M059J (cell line): Measurements from ENCODE around the gene ALAD. TPM values are rescaled to one million over a fixed set of nuclear protein-coding genes. Genes with fewer than 3 reads are reported as not detected.
"Not testable (repeated sequence)": the region's sequence is repeated elsewhere in the genome, so short reads cannot be mapped to it uniquely, and the experiment has no call there.

Experiments used
- DNase-seq: peaks from one replicate; pipeline ENCODE4 v3.0.0-alpha.2; 2012; ENCODE audit warnings: low read depth
- total RNA-seq: library from RNA; depleted of rRNA; stranded (reverse); fragments of >200 nt; shearing (Covaris generic); gene quantifications from 2 replicates; pipeline ENCODE4 v1.2.3, GENCODE V29; 2014

ALAD gene
- total RNA-seq, 1 experiment from 2014 or later = 11.2 TPM

- DNase-seq = no peak
Observed at GRCh38 chr9:113373676-113374392, 27.2 kb downstream of the ALAD start.

DNA sequence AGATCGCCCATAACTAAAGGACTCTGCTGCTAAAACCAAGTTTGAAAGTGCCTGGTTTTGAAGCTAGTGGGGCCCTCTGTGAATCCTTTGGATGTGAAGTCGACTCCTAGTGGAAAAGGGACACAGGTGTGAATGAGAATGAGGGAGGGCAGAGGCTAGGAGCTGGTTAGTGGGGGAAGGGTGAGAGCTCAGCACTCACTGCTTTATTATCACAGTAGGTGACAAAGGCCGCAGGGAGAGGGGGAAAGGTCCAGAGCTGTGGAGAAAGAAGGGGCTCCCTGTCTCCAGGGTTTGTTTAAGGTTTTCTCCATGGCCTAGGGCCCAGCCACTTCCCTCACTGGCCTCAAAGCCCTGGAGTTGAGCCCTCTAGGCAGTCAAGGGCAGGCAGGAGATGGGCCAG, 27.8 kb downstream of the ALAD start:
- DNase-seq = no peak

DNA sequence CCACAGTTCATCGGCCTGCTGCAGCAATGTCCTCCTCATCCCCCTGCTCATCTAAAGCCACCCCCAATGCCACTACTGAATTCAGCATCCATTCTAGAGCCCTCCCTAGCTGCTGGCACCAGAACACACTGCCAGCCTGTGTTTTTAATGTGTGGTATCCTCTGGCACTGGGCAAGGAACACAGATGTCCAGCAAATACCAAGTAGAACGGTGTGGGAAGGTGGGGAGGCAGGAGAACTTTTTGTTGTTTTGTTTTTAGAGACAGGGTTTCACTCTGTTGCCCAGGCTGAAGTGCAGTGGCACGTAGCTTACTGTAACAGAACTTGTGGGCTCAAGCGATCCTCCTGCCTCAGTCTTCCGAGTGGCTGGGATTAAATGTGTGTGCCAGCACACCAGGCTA, 29.0 kb downstream of the ALAD start:
- DNase-seq = no peak

- DNase-seq = no peak
Observed at GRCh38 chr9:113370806-113371325, 30.2 kb downstream of the ALAD start.

GRCh38 chr9:113369855-113370140, 31.3 kb downstream of the ALAD start:
- DNase-seq = no peak

DNA sequence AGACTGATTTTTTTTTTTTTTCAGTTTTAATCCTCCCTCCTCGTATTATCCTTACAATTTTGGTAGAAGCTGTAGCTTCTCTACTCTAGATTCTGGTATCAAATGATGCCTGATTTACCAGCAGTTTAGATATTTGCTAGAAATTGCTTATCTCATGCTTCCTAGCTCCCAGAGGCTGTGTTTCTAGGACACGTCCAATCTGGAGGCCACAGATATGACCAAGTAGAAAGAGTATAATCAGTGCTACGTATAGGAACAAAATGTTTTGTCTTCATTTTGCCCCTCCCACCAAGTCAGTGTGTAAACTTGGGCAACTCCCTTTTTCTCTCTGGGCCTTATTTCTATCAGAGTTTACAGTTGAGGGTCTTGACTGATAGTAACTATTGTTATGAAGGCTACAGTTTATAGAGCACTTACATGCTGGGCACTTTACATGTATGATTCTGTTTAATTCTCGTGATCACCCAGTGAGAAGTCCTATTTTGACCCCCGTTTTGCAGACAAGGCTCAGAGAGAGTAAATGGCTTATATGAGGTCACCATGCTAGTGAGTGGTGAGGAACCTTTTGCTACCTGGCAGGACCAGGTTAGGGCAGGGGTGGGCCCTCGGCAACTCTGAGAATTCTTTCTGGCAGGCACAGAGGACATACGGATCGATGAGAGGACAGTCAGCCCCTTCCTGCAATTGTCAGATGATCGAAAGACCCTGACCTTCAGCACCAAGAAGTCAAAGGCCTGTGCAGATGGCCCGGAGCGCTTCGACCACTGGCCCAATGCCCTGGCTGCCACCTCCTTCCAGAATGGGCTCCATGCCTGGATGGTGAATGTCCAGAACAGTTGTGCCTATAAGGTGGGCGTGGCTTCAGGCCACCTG, 31.9 kb downstream of the ALAD start:
- DNase-seq = no peak

DNA sequence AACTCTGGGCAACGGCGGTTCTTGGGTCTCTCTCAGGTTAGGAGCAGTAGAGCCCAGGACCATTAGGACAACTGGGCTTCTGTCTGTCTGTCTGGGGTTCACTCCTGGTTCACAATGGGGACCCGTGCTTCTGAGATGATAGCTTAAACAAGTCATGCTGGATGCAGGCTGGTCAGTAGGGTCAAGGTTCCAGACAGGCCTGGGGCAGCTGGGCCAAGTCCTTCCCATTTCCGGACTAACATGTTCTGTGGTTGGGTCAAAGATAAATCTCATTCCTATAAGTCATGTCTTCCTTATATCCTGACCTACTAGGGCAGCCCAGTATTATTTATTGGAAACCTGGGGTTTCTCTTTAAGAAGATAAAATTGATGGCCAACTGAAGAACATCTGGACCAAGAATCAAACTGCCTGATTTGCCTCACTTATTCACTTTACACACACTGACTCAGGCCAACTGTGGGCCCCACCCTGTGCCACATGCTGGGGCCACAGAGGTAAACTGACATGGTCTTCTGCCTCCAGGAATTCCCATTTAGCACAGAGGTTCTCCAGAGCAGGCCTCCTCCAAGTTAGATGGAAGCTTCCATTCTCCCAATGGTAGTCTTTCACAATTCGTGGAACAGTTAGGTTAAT, 32.6 kb downstream of the ALAD start:
- DNase-seq = no peak

DNA sequence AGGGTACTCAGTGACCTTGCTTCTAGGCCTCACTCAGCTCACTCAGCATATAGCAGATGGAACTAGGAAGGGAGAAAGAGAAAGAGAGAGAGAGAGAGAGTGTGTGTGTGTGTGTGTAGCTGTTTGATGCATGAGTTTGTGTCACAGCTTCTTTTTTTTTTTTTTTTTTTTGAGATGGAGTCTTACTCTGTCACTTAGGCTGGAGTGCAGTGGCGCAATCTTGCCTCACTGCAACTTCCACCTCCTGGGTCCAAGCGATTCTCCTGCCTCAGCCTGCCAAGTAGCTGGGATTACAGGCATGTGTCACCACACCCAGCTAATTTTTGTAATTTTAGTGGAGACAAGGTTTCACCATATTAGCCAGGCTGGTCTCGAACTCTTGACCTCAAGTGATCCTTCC, 35.4 kb downstream of the ALAD start:
- DNase-seq = not testable (repeated sequence)

DNA sequence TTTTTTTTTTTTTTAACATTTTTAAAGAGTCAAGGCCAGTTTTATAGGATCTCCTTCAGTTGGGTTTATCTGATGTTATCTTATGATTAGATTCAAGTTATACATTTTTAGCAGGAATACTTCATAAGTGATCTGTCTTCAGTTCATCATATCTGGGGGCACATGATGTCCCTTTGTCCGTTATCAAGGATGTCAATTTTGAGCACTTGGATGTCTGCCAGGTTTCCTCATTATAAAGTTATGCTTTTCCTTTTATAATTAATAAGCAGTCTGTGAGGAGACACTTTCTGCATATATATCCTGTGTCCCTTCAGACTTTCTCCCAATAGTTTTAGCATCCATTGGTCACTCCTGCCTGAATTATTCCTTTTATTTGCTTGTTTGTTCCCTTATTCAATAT, 36.1 kb downstream of the ALAD start:
- no peak for DNase-seq

DNA sequence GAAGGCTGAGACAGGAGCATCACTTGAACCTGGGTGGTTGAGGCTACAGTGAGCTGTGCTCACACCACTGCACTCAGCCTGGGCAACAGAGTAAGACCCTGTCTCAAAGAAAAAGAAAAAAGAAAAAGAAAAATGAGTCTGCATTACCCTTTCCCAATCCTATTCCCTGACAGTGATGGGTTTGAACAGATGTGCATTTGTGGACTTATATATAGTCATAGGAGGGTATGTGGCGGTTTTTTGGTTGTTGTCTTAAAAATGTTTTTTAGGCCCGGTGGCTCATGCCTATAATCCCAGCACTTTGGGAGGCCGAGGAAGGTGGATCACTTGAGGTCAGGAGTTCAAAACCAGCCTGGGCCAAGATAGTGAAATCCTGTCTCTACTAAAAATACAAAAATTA, 37.7 kb downstream of the ALAD start:
- no peak for DNase-seq

DNA sequence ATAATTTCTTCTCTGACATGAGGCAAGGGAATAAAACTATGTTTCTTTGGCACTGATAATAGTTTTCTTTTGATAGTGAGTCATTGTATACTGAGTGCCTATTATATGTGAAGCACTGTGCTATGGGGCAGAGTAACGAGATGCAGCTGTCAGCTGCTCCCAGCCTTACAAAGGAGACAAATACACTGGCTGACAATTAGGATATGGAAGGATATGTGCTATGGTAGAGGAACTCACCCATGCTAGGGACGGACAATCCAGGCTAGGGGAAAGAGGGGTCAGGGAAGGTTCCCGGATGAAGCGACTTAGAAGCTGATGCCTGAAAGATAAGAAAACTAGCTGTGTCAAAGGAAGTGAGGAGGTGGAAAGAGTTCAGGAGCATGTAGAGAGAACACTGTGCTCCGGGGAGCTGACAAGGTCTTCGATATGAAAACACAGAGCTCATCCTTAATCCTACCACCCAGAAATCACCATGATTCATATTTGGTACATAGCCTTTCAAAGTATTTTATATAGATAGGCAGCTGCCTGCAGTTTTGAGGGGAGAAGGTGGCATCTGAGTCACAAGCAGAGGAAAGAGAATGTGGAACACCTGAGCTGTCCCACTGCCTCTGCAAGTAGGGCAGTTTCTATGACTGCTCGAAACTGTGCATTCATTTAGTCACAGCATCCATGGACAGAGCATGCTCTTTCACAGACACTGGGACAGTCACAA, 39.6 kb downstream of the ALAD start:
- DNase-seq = no peak

DNA sequence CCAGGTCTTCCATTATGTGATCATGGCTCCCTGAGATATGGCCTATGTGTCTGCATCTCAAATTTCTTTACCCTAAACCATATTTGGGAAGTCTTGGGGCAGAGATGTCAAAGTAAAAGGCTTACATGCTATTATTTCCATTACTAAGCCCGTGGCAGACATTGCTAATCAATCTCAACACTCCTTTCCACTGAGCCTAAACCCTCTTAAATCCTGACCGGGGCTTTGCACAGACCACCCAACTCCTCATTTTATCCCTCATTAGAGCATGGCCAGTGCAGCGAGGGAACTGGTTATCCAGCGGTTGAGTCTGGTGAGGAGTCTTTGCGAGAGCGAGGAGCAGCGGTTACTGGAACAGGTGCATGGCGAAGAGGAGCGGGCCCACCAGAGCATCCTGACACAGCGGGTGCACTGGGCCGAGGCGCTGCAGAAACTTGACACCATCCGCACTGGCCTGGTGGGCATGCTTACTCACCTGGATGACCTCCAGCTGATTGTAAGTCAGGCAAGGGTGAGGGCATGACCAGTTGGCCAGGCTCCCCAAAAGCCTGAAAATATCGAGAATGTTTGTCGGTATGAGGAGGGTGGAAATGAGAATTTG, 40.7 kb downstream of the ALAD start:
- no peak for DNase-seq

DNA sequence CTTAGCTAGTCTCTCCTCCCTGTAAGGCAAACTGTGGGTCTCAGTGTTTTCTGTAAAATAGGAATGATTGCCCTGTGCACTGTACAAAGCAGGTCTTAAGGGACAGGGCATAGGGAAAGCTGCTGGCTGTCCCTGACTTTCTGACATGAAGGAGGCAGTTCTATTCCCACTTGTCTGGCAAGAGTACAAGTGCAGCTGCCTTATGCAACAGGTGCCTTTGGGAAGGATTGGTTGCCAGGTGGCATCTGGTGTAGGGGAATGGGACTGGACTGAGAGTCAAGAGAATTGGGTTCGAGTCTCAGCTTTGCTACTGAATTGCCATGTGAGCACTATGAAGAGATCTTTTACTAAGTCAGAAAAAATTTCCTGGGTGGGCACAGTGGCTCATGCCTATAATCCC, 41.7 kb downstream of the ALAD start:
- no peak for DNase-seq

GRCh38 chr9:113356686-113357292, 44.3 kb downstream of the ALAD start:
- no peak for DNase-seq

DNA sequence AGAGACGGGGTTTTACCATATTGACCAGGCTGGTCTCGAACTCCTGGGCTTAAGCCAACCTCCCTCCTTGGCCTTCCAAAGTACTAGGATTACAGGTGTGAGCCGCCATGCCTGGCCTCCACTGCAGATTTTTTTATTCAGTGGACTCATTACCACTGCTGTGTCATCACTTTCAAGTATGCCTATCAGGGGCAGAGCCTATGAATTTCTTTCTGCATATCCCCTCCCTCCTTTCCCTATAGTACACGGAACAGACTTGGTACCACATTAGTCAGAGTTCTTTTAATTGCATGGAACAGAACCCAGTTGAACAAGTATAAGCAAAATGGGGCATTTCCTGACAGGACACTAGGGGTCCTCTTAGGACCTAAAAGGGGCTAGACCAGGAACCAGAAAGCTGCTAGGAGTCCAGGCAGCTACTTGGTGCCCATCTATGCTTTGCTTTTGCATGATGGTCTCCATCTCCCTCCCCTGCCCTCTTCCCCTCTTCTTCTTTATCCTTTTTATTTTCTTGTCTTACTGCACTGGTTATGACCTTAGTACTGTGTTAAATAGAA, 46.0 kb downstream of the ALAD start:
- peak; percentile 34 for DNase-seq

GRCh38 chr9:113352411-113352810, 48.7 kb downstream of the ALAD start:
- DNase-seq = no peak

DNA sequence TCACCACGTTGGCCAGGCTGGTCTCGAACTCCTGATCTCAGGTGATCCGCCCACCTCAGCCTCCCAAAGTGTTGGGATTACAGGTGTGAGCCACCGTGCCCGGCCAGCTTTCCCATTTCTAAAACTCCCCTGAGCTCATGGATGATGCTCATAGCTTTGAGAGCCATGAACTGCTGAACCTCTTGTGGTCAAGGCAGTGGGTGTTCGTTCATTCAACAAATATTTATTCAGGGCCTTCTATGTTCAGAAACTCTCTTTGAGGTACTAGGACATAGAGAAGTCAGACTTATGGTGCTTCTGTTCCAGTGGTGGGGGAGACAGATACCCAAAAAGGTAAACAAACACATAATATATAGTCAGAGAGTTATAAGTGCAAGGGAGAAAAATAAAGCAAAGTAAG, 49.1 kb downstream of the ALAD start:
- no peak for DNase-seq

DNA sequence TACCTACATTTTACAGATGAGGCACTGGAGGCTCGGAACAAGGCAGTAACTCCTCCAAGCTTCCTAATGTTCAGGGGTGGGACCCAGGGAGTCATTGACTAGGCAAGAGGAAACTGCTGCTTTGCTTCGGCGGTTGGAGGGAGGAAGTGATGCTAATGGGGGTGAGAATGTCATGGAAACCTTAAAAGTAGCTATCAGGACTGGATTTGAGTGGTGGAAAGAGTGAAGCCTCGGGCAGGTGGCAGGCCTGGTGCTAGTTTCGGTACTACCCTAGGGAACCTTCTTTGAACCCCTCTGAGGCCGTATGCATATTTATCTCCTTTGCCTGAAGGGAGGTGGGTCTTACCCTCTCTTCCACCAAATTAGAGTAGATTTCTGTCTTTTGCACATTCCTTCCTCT, 50.1 kb downstream of the ALAD start:
- DNase-seq = no peak

- no peak for DNase-seq
Observed at GRCh38 chr9:113350107-113350661, 50.9 kb downstream of the ALAD start.

DNA sequence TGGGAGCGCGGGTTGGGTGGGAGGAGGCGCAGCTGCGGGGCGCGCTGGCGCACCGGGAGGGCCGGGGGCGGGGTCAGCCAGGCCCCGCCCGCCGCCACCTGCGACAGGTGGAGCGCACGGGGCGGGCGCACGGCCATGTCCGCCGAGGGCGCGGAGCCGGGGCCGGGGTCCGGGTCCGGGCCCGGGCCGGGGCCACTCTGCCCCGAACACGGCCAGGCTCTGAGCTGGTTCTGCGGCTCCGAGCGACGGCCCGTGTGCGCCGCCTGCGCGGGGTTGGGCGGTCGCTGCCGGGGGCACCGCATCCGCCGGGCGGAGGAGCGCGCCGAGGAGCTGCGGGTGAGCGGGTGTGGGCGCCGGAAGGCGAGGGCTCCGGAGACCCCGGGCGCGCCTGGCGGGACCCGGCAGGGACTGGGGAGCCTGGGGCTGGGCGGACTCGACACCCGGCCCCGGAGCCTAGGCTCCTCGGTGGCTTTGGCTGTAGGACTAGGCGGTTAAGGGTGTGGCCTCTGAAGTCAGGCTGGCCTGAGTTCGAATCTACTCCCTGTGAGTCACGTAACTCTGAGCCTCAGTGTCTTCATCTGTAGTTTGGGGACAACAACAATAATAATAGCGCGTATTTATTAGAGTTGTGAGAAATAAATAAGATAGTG, 51.5 kb downstream of the ALAD start, which contains the start of gene BSPRY:
Gene BSPRY, plus strand, starts transcription at position 97 of the 650 bp plus-strand sequence. Its CDS starts 39 bp downstream, at position 136.
- no peak for DNase-seq
